Islet of Langerhans (tissue), 1 donor: Measurements from ENCODE around the gene PRDM9.
"Not testable (repeated sequence)": the region's sequence is repeated elsewhere in the genome, so short reads cannot be mapped to it uniquely, and the experiment has no call there.

Experiments
- FAIRE-seq: peaks from one replicate; lab custom pipeline; 2011; peaks lifted over from hg19 to GRCh38; lab: Jason Lieb, UNC

Gene PRDM9

GRCh38 chr5:23527216-23527920 is 20.0 kb downstream of the PRDM9 start:
- not testable (repeated sequence) for FAIRE-seq

GRCh38 chr5:23528677-23529076 is 21.3 kb downstream of the PRDM9 start:
- no peak for FAIRE-seq

- FAIRE-seq = no peak
These were observed 23.2 kb downstream of the PRDM9 start for GRCh38 chr5:23530571-23530970.

GRCh38 chr5:23571059-23571458 is 63.6 kb downstream of the PRDM9 start:
- no peak for FAIRE-seq
